RPMI7951 (cell line): Measurements from ENCODE around the gene ZNF526. TPM values are rescaled to one million over a fixed set of nuclear protein-coding genes. Genes with fewer than 3 reads are reported as not detected.

Experiments
- DNase-seq: peaks from one replicate; pipeline ENCODE4 v3.0.0-alpha.2; 2012; ENCODE audit warnings: low read depth
- total RNA-seq: library from RNA; depleted of rRNA; stranded (reverse); fragments of >200 nt; shearing (Covaris generic); gene quantifications from 2 replicates; pipeline ENCODE4 v1.2.3, GENCODE V29; 2014

ZNF526 gene
- total RNA-seq, 1 experiment from 2014 or later: 7.2 TPM

- no peak for DNase-seq
Observed at GRCh38 chr19:42220751-42221097, 612 bp downstream of the ZNF526 start.

- no peak for DNase-seq
Observed at GRCh38 chr19:42224940-42225717, 5.0 kb downstream of the ZNF526 start.

GRCh38 chr19:42225718-42226292, 5.7 kb downstream of the ZNF526 start:
- DNase-seq: no peak

GRCh38 chr19:42226886-42227285, 6.8 kb downstream of the ZNF526 start:
- no peak for DNase-seq

GRCh38 chr19:42228641-42229040, 8.5 kb downstream of the ZNF526 start:
- no peak for DNase-seq

GRCh38 chr19:42229301-42229854, 9.3 kb downstream of the ZNF526 start:
- no peak for DNase-seq

- no peak for DNase-seq
Observed at GRCh38 chr19:42229855-42230351, 9.8 kb downstream of the ZNF526 start.

GRCh38 chr19:42230571-42230970, 10.5 kb downstream of the ZNF526 start:
- DNase-seq: no peak

- no peak for DNase-seq
Observed at GRCh38 chr19:42232435-42232834, 12.3 kb downstream of the ZNF526 start.

- no peak for DNase-seq
Observed at GRCh38 chr19:42233106-42233505, 13.0 kb downstream of the ZNF526 start.

- no peak for DNase-seq
Observed at GRCh38 chr19:42233678-42234292, 13.7 kb downstream of the ZNF526 start.

- DNase-seq: no peak
Observed at GRCh38 chr19:42234364-42234763, 14.3 kb downstream of the ZNF526 start.

- DNase-seq: no peak
Observed at GRCh38 chr19:42235181-42235580, 15.1 kb downstream of the ZNF526 start.

- DNase-seq: no peak
Observed at GRCh38 chr19:42239544-42240220, 19.6 kb downstream of the ZNF526 start.

- DNase-seq: no peak
Observed at GRCh38 chr19:42241279-42241678, 21.2 kb downstream of the ZNF526 start.

- no peak for DNase-seq
Observed at GRCh38 chr19:42242069-42242511, 22.0 kb downstream of the ZNF526 start.

GRCh38 chr19:42242512-42243409, 22.6 kb downstream of the ZNF526 start, which contains the start of gene GSK3A:
TSS of gene GSK3A (minus strand) at chr19:42242602. CDS start at chr19:42242465, 137 bp downstream.
- peak; percentile 99 for DNase-seq

GRCh38 chr19:42244347-42245220, 24.5 kb downstream of the ZNF526 start:
- DNase-seq: peak; percentile 94

- no peak for DNase-seq
Observed at GRCh38 chr19:42245231-42245630, 25.1 kb downstream of the ZNF526 start.
